IMR-90 (cell line): Measurements from ENCODE around the gene HACD4. TPM values are rescaled to one million over a fixed set of nuclear protein-coding genes. Genes with fewer than 3 reads are reported as not detected.

Experiments used
- ATAC-seq: fragments of 200-7000 bp; cut with Tn5 transposase; 2 replicates; pipeline ENCODE4 v1.9.1; 2020; ENCODE audit warnings: low read depth, mild to moderate bottlenecking, moderate library complexity
- BruUV-seq: library from RNA; stranded (reverse); fragments of 400-500 nt; replicated peaks from 2 replicates; lab custom pipeline; 2021; lab: Mats Ljungman, UMichigan
- CTCF ChIA-PET: fragments of 300-600 bp; formaldehyde crosslinking; extraction: SDS; loops from one replicate; lab custom pipeline; 2021; ENCODE audit warnings: antibody characterized with exemption; lab: Yijun Ruan, JAX
- POLR2A ChIA-PET: fragments of 300-600 bp; sonication (Branson Sonifier 250); formaldehyde crosslinking; loops from one replicate; lab custom pipeline; 2022; ENCODE audit warnings: antibody characterized with exemption; ENCODE audit not compliant: unreplicated experiment; lab: Charles Lee
- DNase-seq: peaks from one replicate; pipeline ENCODE4 v3.0.0; 2013
- H2AFZ ChIP-seq: replicated peaks from 2 replicates; pipeline ENCODE3; 2013; ENCODE audit warnings: low read length, mild to moderate bottlenecking; ENCODE audit not compliant: poor library complexity
- H2AK5ac ChIP-seq: 2 replicates; pipeline ENCODE4 v1.6.1; 2013; ENCODE audit warnings: low read depth, low read length, inconsistent platforms
- H2AK9ac ChIP-seq: replicated peaks from 2 replicates; pipeline ENCODE3; 2013; ENCODE audit warnings: mild to moderate bottlenecking, low read depth, low read length, moderate library complexity; ENCODE audit not compliant: poor library complexity
- H2BK120ac ChIP-seq: 2 replicates; pipeline ENCODE4 v1.6.1; 2013; ENCODE audit warnings: low read depth, low read length, inconsistent platforms
- H2BK15ac ChIP-seq: 3 replicates; pipeline ENCODE4 v1.6.1; 2013; ENCODE audit warnings: low read depth, low read length, inconsistent platforms
- H2BK20ac ChIP-seq: 2 replicates; pipeline ENCODE4 v1.6.1; 2013; ENCODE audit warnings: low read depth, mild to moderate bottlenecking, inconsistent platforms, low read length, moderate library complexity
- H2BK5ac ChIP-seq: 2 replicates; pipeline ENCODE4 v1.6.1; 2013; ENCODE audit warnings: mild to moderate bottlenecking, low read depth, low read length, inconsistent platforms; ENCODE audit not compliant: poor library complexity, severe bottlenecking
- H3K14ac ChIP-seq: replicated peaks from 2 replicates; pipeline ENCODE4 v1.6.1; 2013; ENCODE audit warnings: low read depth, low read length, inconsistent platforms
- H3K18ac ChIP-seq: 2 replicates; pipeline ENCODE4 v1.6.1; 2013; ENCODE audit warnings: low read depth, low read length, control low read depth
- H3K23ac ChIP-seq: 2 replicates; pipeline ENCODE4 v1.6.1; 2013; ENCODE audit warnings: low read depth, low read length, inconsistent platforms
- H3K27ac ChIP-seq: 2 replicates; pipeline ENCODE4 v1.5.1; 2013; ENCODE audit warnings: mild to moderate bottlenecking, control low read depth, low read length; ENCODE audit not compliant: insufficient read depth
- H3K27me3 ChIP-seq: 2 replicates; pipeline ENCODE4 v1.6.1; 2013; ENCODE audit warnings: low read length; ENCODE audit not compliant: control insufficient read depth, insufficient read depth
- H3K36me3 ChIP-seq: 2 replicates; pipeline ENCODE4 v1.6.1; 2013; ENCODE audit warnings: low read length, mixed read lengths; ENCODE audit not compliant: control insufficient read depth, insufficient read depth
- H3K4ac ChIP-seq: 2 replicates; pipeline ENCODE4 v1.6.1; 2013; ENCODE audit warnings: low read depth, low read length, inconsistent platforms
- H3K4me1 ChIP-seq: 2 replicates; pipeline ENCODE4 v1.6.1; 2013; ENCODE audit warnings: low read length, mixed read lengths; ENCODE audit not compliant: control insufficient read depth, insufficient read depth
- H3K4me2 ChIP-seq: 2 replicates; pipeline ENCODE4 v1.6.1; 2013; ENCODE audit warnings: low read depth, mild to moderate bottlenecking, control low read depth, low read length, moderate library complexity
- H3K4me3 ChIP-seq: 2 replicates; pipeline ENCODE4 v1.5.1; 2013; ENCODE audit warnings: low read depth, mild to moderate bottlenecking, control low read depth, low read length, moderate library complexity; ENCODE audit not compliant: insufficient read depth
- H3K56ac ChIP-seq: 2 replicates; pipeline ENCODE4 v1.6.1; 2013; ENCODE audit warnings: low read length, inconsistent platforms; ENCODE audit not compliant: insufficient read depth; ENCODE audit errors: extremely low read depth
- H3K79me1 ChIP-seq, 2 experiments: 2 replicates each; pipeline ENCODE4 v1.6.1; 2013; ENCODE audit warnings: low read length in 2 of 2, inconsistent platforms in 1 of 2, low read depth in 1 of 2
- H3K9ac ChIP-seq: 2 replicates; pipeline ENCODE4 v1.6.1; 2013; ENCODE audit warnings: low read depth, low read length, control low read depth
- H3K9me1 ChIP-seq: 2 replicates; pipeline ENCODE4 v1.6.1; 2013; ENCODE audit warnings: low read length, inconsistent platforms; ENCODE audit not compliant: insufficient read depth
- H3K9me3 ChIP-seq: 2 replicates; pipeline ENCODE4 v1.6.1; 2013; ENCODE audit warnings: low read length; ENCODE audit not compliant: control insufficient read depth, insufficient read depth
- H4K20me1 ChIP-seq: 2 replicates; pipeline ENCODE4 v1.6.1; 2013; ENCODE audit warnings: low read length, inconsistent platforms; ENCODE audit not compliant: insufficient read depth
- H4K5ac ChIP-seq: 2 replicates; pipeline ENCODE4 v1.6.1; 2013; ENCODE audit warnings: mild to moderate bottlenecking, low read depth, low read length, control low read depth
- H4K8ac ChIP-seq, 2 experiments: 2 replicates each; pipeline ENCODE4 v1.6.1; 2013; ENCODE audit warnings: low read depth in 2 of 2, low read length in 2 of 2, control low read depth in 1 of 2, inconsistent platforms in 1 of 2
- H4K91ac ChIP-seq: 2 replicates; pipeline ENCODE4 v1.6.1; 2013; ENCODE audit warnings: low read depth, low read length, inconsistent platforms; ENCODE audit not compliant: insufficient read depth
- BHLHE40 ChIP-seq: fragments of 150-350 bp; IDR thresholded peaks from 2 replicates; pipeline ENCODE4 v1.6.1; 2016; ENCODE audit warnings: mild to moderate bottlenecking, low read depth, low read length
- CEBPB ChIP-seq: IDR thresholded peaks from 2 replicates; pipeline ENCODE4 v1.6.1; 2012; ENCODE audit warnings: low read depth, low read length, improper control_type of control experiment
- CHD1 ChIP-seq: IDR thresholded peaks from 2 replicates; pipeline ENCODE4 v1.6.1; 2012; ENCODE audit warnings: low read depth, low read length, improper control_type of control experiment
- CTCF ChIP-seq: conservative IDR thresholded peaks from 2 replicates; pipeline ENCODE4 v1.5.1; 2012; ENCODE audit warnings: mild to moderate bottlenecking, low read depth, low read length, improper control_type of control experiment
- ELK1 ChIP-seq: fragments of 150-350 bp; IDR thresholded peaks from 2 replicates; pipeline ENCODE4 v1.6.1; 2016; ENCODE audit warnings: low read depth, mild to moderate bottlenecking, low read length, moderate library complexity, borderline replicate concordance
- FOS ChIP-seq: fragments of 150-350 bp; IDR thresholded peaks from 2 replicates; pipeline ENCODE4 v1.6.1; 2016; ENCODE audit warnings: low read depth, low read length
- MAFK ChIP-seq: IDR thresholded peaks from 2 replicates; pipeline ENCODE4 v1.6.1; 2012; ENCODE audit warnings: low read depth, low read length, improper control_type of control experiment
- MAZ ChIP-seq: IDR thresholded peaks from 2 replicates; pipeline ENCODE4 v1.6.1; 2012; ENCODE audit warnings: low read depth, mild to moderate bottlenecking, low read length, improper control_type of control experiment, moderate library complexity, borderline replicate concordance
- MXI1 ChIP-seq: IDR thresholded peaks from 2 replicates; pipeline ENCODE4 v1.6.1; 2012; ENCODE audit warnings: low read depth, mild to moderate bottlenecking, low read length, moderate library complexity, borderline replicate concordance
- NFE2L2 ChIP-seq: fragments of 150-350 bp; IDR thresholded peaks from 2 replicates; pipeline ENCODE4 v1.6.1; 2016; ENCODE audit warnings: low read depth, mild to moderate bottlenecking, low read length
- POLR2A ChIP-seq: IDR thresholded peaks from 2 replicates; pipeline ENCODE4 v1.6.1; 2012; ENCODE audit warnings: mild to moderate bottlenecking, low read depth, low read length
- RAD21 ChIP-seq: IDR thresholded peaks from 2 replicates; pipeline ENCODE4 v1.6.1; 2012; ENCODE audit warnings: low read length, improper control_type of control experiment
- RCOR1 ChIP-seq: IDR thresholded peaks from 2 replicates; pipeline ENCODE4 v1.6.1; 2012; ENCODE audit warnings: mild to moderate bottlenecking, low read length, improper control_type of control experiment; ENCODE audit not compliant: insufficient replicate concordance
- RFX5 ChIP-seq: IDR thresholded peaks from 2 replicates; pipeline ENCODE4 v1.8.0; 2012; ENCODE audit warnings: low read depth, mild to moderate bottlenecking, low read length, moderate library complexity
- SMC3 ChIP-seq: fragments of 150-350 bp; IDR thresholded peaks from 2 replicates; pipeline ENCODE4 v1.6.1; 2016; ENCODE audit warnings: low read depth, mild to moderate bottlenecking, antibody characterized with exemption, low read length, moderate library complexity
- USF2 ChIP-seq: fragments of 150-350 bp; IDR thresholded peaks from 2 replicates; pipeline ENCODE4 v1.6.1; 2017; ENCODE audit warnings: mild to moderate bottlenecking, antibody characterized with exemption, low read length, low read depth
- WGBS, 2 experiments: methylation state at CpG; one replicate each; pipeline versions ENCODE4 v1.1.5 to v1.1.7; 2013; ENCODE audit warnings: missing lambda C conversion rate in 2 of 2; ENCODE audit not compliant: insufficient read length in 1 of 2; ENCODE audit errors: extremely low coverage in 2 of 2; 5-methylcytosine and 5-hydroxymethylcytosine counted together
- dilution Hi-C: fragments of 300-500 bp; cut with HindIII; formaldehyde crosslinking; loops from one replicate; pipeline ENCODE4 v1.14.3; 2018; ENCODE audit warnings: low sequenced_read_pairs; ENCODE audit not compliant: unreplicated experiment
- in situ Hi-C: fragments of 300-500 bp; cut with MboI; formaldehyde crosslinking; loops from 3 replicates; pipeline ENCODE4 v1.14.3; 2019; ENCODE audit warnings: low sequenced_read_pairs, inconsistent platforms, mixed read lengths
- intact Hi-C: fragments of 100-400 bp; cut with micrococcal nuclease; formaldehyde crosslinking; loops from 2 replicates; pipeline ENCODE4 v1.10.0; 2022
- polyA plus RNA-seq, 3 experiments: library from polyadenylated mRNA; depleted of rRNA; stranded (reverse); fragments of >200 nt; gene quantifications; 2 replicates each; pipeline ENCODE4 v1.2.3, GENCODE V29; 2012; ENCODE audit warnings: low replicate concordance in 1 of 3
- total RNA-seq: library from RNA; depleted of rRNA; stranded (reverse); fragments of >200 nt; gene quantifications from 2 replicates; pipeline ENCODE4 v1.2.3, GENCODE V29; 2012

HACD4 gene
- total and polyA plus RNA-seq, 2 of the 4 experiments (the other 2 are of a cell fraction) = 1.9 to 2.2 TPM

- H3K36me3 ChIP-seq = no peaks in the 10 kb centered on the region
- no peak overlapping the region for H3K18ac ChIP-seq
- no peak overlapping the region for H2BK5ac ChIP-seq
- H4K91ac ChIP-seq = no peak overlapping the region
- no peak overlapping the region for H3K4me3 ChIP-seq
- no peaks in the 10 kb centered on the region for H3K27me3 ChIP-seq
- no peaks in the 10 kb centered on the region for H4K20me1 ChIP-seq
- no peak overlapping the region for H3K9ac ChIP-seq
- H3K4ac ChIP-seq = no peak overlapping the region
- no peak overlapping the region for H2BK15ac ChIP-seq
- no peak overlapping the region for H2BK120ac ChIP-seq
- no peak overlapping the region for H3K14ac ChIP-seq
- H4K8ac ChIP-seq = no peak overlapping the region
- ATAC-seq = no peak
- ChIA-PET POLR2A (no interaction called here), CTCF (no interaction called here)
- H2AK5ac ChIP-seq = no peak overlapping the region
- no peak overlapping the region for H2BK20ac ChIP-seq
- no peak overlapping the region for H3K4me2 ChIP-seq
- no peaks in the 10 kb centered on the region for H3K4me1 ChIP-seq
- no peak for DNase-seq
- no peak overlapping the region for H2AFZ ChIP-seq
- H2AK9ac ChIP-seq = no peak overlapping the region
- WGBS, 2 experiments = no CpG with 5 or more reads among the region's 1 CpG
- in situ Hi-C loops = no loop called here
- no peak overlapping the region for H3K23ac ChIP-seq
- no peak overlapping the region for H3K27ac ChIP-seq
- no peaks in the 10 kb centered on the region for H3K79me1 ChIP-seq
- H4K5ac ChIP-seq = no peak overlapping the region
- TF ChIP-seq MXI1 (no peak), RFX5 (no peak), CHD1 (no peak), RCOR1 (no peak), CTCF (no peak), ELK1 (no peak), RAD21 (no peak), BHLHE40 (no peak), POLR2A (no peak), FOS (no peak), NFE2L2 (no peak), CEBPB (no peak), MAZ (no peak), SMC3 (no peak), USF2 (no peak), MAFK (no peak)
- intact Hi-C loops = no loop called here
- dilution Hi-C loops = no loop called here
- no peaks in the 10 kb centered on the region for H3K9me3 ChIP-seq
- no TSS peak for BruUV-seq
- H3K9me1 ChIP-seq = 0 out of 2 replicates have a peak, but pooled peaks cover 5% of the 10 kb centered on the region
- no peak overlapping the region for H3K56ac ChIP-seq
These were observed 7.9 kb upstream of the HACD4 start for GRCh38 chr9:21039302-21039701.
